EL (cell line): ENCODE data around the gene UGP2.
A peak's percentile ranks its signal among the peaks of the same experiment; 100 is the strongest.
"Not testable (repeated sequence)": the region's sequence is repeated elsewhere in the genome, so short reads cannot be mapped to it uniquely, and the experiment has no call there.

Source experiments
- DNase-seq: peaks from one replicate; pipeline ENCODE4 v3.0.0-alpha.2; 2016

UGP2 gene

GRCh38 chr2:63840785-63841253 lies 877 bp upstream of the UGP2 start:
- peak; percentile 98 for DNase-seq

GRCh38 chr2:63842149-63843061 lies 709 bp downstream of the UGP2 start:
- DNase-seq: peak; percentile 72

- no peak for DNase-seq
These were observed 1.4 kb downstream of the UGP2 start for GRCh38 chr2:63843093-63843492.

- DNase-seq: no peak
These were observed 2.1 kb downstream of the UGP2 start for GRCh38 chr2:63843791-63844190.

- DNase-seq: no peak
These were observed 2.9 kb downstream of the UGP2 start for GRCh38 chr2:63844616-63845015.

GRCh38 chr2:63845866-63846265 lies 4.2 kb downstream of the UGP2 start:
- no peak for DNase-seq

GRCh38 chr2:63846487-63846886 lies 4.8 kb downstream of the UGP2 start:
- DNase-seq: no peak

- not testable (repeated sequence) for DNase-seq
These were observed 5.9 kb downstream of the UGP2 start for GRCh38 chr2:63847571-63847970.

- peak; percentile 58 for DNase-seq
These were observed 7.9 kb downstream of the UGP2 start for GRCh38 chr2:63849381-63850203.

- no peak for DNase-seq
These were observed 8.5 kb downstream of the UGP2 start for GRCh38 chr2:63850204-63850571.

- no peak for DNase-seq
These were observed 9.0 kb downstream of the UGP2 start for GRCh38 chr2:63850649-63851048.

GRCh38 chr2:63851691-63852311 lies 10.1 kb downstream of the UGP2 start:
- no peak for DNase-seq

GRCh38 chr2:63853527-63854310 lies 12.0 kb downstream of the UGP2 start:
- DNase-seq: no peak

- no peak for DNase-seq
These were observed 14.0 kb downstream of the UGP2 start for GRCh38 chr2:63855418-63856302.

- DNase-seq: no peak
These were observed 14.6 kb downstream of the UGP2 start for GRCh38 chr2:63856303-63856603.

- no peak for DNase-seq
These were observed 16.6 kb downstream of the UGP2 start for GRCh38 chr2:63858291-63858690.

- DNase-seq: peak; percentile 47
These were observed 19.6 kb downstream of the UGP2 start for GRCh38 chr2:63861220-63861822.

GRCh38 chr2:63862806-63863205 lies 21.1 kb downstream of the UGP2 start:
- peak; percentile 26 for DNase-seq

GRCh38 chr2:63863707-63864106 lies 22.0 kb downstream of the UGP2 start:
- DNase-seq: no peak

- DNase-seq: no peak
These were observed 23.6 kb downstream of the UGP2 start for GRCh38 chr2:63865159-63865799.
